Natural killer cell (primary cell): ENCODE results near the gene ZNF562. TPM values are rescaled to one million over a fixed set of nuclear protein-coding genes. Genes with fewer than 3 reads are reported as not detected.

Experiments
- ATAC-seq, 3 donors: fragments of 150-1000 bp in 2 of 3; fragments of 200-7000 bp in 1 of 3; cut with Tn5 transposase; 1 replicate in 1 of 3; 2 replicates in 2 of 3; pipeline ENCODE4 v1.10.0; 2021; ENCODE audit warnings: mild to moderate bottlenecking in 2 of 3, moderate library complexity in 2 of 3
- DNase-seq, 2 donors: peaks; one replicate each; pipeline versions ENCODE4 v3.0.0 to v3.0.0-alpha.2; 2013 to 2021; ENCODE audit warnings: mixed read lengths in 1 of 2
- H3K27ac ChIP-seq: one replicate; pipeline ENCODE4 v1.5.1; 2013; ENCODE audit warnings: mild to moderate bottlenecking, low read length
- H3K27me3 ChIP-seq: one replicate; pipeline ENCODE4 v1.6.1; 2013; ENCODE audit warnings: low read length; ENCODE audit not compliant: control insufficient read depth, insufficient read depth
- H3K36me3 ChIP-seq: one replicate; pipeline ENCODE4 v1.6.1; 2013; ENCODE audit warnings: low read length; ENCODE audit not compliant: control insufficient read depth, insufficient read depth
- H3K4me1 ChIP-seq: one replicate; pipeline ENCODE4 v1.6.1; 2013; ENCODE audit warnings: low read length; ENCODE audit not compliant: control insufficient read depth, insufficient read depth
- H3K4me3 ChIP-seq: one replicate; pipeline ENCODE4 v1.5.1; 2013; ENCODE audit warnings: low read length
- H3K9me3 ChIP-seq: one replicate; pipeline ENCODE4 v1.6.1; 2013; ENCODE audit warnings: low read length; ENCODE audit not compliant: control insufficient read depth, insufficient read depth
- H3K27ac Mint-ChIP-seq, 2 donors: one replicate each; pipeline ENCODE4 v1.8.0; 2022; ENCODE audit warnings: mild to moderate bottlenecking in 2 of 2, mixed read lengths in 2 of 2, moderate library complexity in 1 of 2
- H3K27me3 Mint-ChIP-seq, 2 donors: one replicate each; pipeline ENCODE4 v1.8.0; 2022; ENCODE audit warnings: low read depth in 2 of 2, mixed read lengths in 2 of 2
- H3K36me3 Mint-ChIP-seq: one replicate; pipeline ENCODE4 v1.8.0; 2022; ENCODE audit warnings: mixed read lengths
- H3K4me1 Mint-ChIP-seq, 2 donors: one replicate each; pipeline ENCODE4 v1.8.0; 2022; ENCODE audit warnings: mixed read lengths in 2 of 2
- H3K4me3 Mint-ChIP-seq: one replicate; pipeline ENCODE4 v1.8.0; 2022; ENCODE audit warnings: mild to moderate bottlenecking, moderate library complexity, mixed read lengths
- H3K9me3 Mint-ChIP-seq, 2 donors: one replicate each; pipeline ENCODE4 v1.8.0; 2022; ENCODE audit warnings: mixed read lengths in 2 of 2
- WGBS: methylation state at CpG from one replicate; pipeline ENCODE4 v1.1.7; 2013; ENCODE audit warnings: missing lambda C conversion rate; ENCODE audit not compliant: insufficient coverage; 5-methylcytosine and 5-hydroxymethylcytosine counted together
- intact Hi-C: fragments of 100-400 bp; cut with micrococcal nuclease; formaldehyde crosslinking; loops from one replicate; pipeline ENCODE4 v1.14.2; 2022
- total RNA-seq, 4 donors: library from RNA; stranded (reverse); fragments of 120-200 nt in 1 of 4; gene quantifications; one replicate each; pipeline versions ENCODE4 v1.2.3 to v1.2.4, GENCODE V29; 2013 to 2022
- TF ChIP-seq, protein P1 (sequence below): fragments of 200-600 bp; IDR thresholded peaks from one replicate; pipeline ENCODE4 v1.8.0; 2022; ENCODE audit warnings: antibody characterized with exemption

ZNF562 gene
- total RNA-seq, 3 donors from 2014 or later (not counting 1 experiment from before 2014, with no cell fraction given), result 21.6 to 25.3 (median 23.1) TPM

DNA sequence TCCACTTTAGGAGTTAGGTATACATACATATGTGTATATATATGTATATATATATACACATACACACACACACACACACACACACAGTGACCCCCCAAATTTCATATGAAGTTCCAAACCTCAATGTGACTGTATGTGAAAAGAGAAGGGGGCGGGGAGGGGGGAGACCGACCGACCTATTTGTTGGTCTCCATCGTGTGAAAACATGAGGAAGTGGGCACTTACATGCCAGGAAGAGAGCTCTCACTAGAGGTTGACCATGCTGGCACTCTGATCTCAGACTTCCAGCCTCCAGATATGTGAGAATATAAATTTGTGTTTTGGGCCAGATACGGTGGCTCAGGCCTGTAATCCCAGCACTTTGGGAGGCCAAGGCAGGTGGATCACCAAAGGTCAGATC is 24.6 kb downstream of the ZNF562 start:
- Mint-ChIP-seq H3K27ac (peak overlapping the region in 1 of 2 donors; percentile 70), H3K4me3 (no peak overlapping the region), H3K9me3 (peaks cover 2 to 11% of the 10 kb centered on the region in 2 donors), H3K36me3 (peaks cover 25% of the 10 kb centered on the region), H3K27me3 (no peaks in the 10 kb centered on the region), H3K4me1 (peaks cover 22 to 25% of the 10 kb centered on the region in 2 donors)
- Histone ChIP-seq H3K4me3 (no peak overlapping the region), H3K4me1 (peaks cover 6% of the 10 kb centered on the region), H3K27me3 (no peaks in the 10 kb centered on the region), H3K36me3 (peaks cover 38% of the 10 kb centered on the region), H3K9me3 (peaks cover 20% of the 10 kb centered on the region), H3K27ac (no peak overlapping the region)
- ATAC-seq (peak; percentile 5 to 73 (median 50)), DNase-seq (no peak)
- TF ChIP-seq, protein P1, sequence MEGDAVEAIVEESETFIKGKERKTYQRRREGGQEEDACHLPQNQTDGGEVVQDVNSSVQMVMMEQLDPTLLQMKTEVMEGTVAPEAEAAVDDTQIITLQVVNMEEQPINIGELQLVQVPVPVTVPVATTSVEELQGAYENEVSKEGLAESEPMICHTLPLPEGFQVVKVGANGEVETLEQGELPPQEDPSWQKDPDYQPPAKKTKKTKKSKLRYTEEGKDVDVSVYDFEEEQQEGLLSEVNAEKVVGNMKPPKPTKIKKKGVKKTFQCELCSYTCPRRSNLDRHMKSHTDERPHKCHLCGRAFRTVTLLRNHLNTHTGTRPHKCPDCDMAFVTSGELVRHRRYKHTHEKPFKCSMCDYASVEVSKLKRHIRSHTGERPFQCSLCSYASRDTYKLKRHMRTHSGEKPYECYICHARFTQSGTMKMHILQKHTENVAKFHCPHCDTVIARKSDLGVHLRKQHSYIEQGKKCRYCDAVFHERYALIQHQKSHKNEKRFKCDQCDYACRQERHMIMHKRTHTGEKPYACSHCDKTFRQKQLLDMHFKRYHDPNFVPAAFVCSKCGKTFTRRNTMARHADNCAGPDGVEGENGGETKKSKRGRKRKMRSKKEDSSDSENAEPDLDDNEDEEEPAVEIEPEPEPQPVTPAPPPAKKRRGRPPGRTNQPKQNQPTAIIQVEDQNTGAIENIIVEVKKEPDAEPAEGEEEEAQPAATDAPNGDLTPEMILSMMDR, result no peak
- WGBS, result 40% methylated on average over 5 of the region's 5 CpGs
- intact Hi-C loops, result no loop called here

DNA sequence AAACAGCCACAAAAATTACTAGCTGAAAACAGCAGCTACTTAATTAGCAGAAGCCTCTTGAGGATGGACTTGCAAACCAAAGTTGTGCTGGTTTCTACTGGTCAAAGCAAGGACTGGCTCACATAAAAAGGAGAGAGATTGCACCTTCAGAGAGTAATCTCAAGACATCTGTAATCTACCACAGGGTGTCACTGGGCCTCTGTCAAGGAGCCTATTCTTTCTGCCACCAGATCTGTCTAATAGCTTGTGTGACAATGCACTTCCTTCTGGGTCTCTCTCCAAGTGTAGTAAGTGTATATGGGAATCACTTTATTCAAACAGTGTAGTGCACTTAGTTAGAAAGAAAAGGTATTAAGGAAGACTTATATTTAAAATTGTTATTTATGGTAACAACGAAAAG is 29.4 kb downstream of the ZNF562 start:
- peak in 1 of 3 donors; percentile 40 for ATAC-seq
- Histone ChIP-seq H3K9me3 (no peaks in the 10 kb centered on the region), H3K27ac (no peak overlapping the region), H3K27me3 (no peaks in the 10 kb centered on the region), H3K4me1 (peaks cover 3% of the 10 kb centered on the region), H3K36me3 (peaks cover 2% of the 10 kb centered on the region), H3K4me3 (no peak overlapping the region)
- TF ChIP-seq, protein P1, result no peak
- intact Hi-C loops, result no loop called here
- Mint-ChIP-seq H3K27me3 (no peaks in the 10 kb centered on the region), H3K4me1 (peaks cover 17 to 24% of the 10 kb centered on the region in 2 donors), H3K27ac (peak overlapping the region in 1 of 2 donors; percentile 46), H3K4me3 (no peak overlapping the region), H3K9me3 (no peaks in the 10 kb centered on the region), H3K36me3 (peaks cover 8% of the 10 kb centered on the region)
- DNase-seq, result peak in 1 of 2 donors; percentile 27
- WGBS, result no CpG with 5 or more reads among the region's 1 CpG

DNA sequence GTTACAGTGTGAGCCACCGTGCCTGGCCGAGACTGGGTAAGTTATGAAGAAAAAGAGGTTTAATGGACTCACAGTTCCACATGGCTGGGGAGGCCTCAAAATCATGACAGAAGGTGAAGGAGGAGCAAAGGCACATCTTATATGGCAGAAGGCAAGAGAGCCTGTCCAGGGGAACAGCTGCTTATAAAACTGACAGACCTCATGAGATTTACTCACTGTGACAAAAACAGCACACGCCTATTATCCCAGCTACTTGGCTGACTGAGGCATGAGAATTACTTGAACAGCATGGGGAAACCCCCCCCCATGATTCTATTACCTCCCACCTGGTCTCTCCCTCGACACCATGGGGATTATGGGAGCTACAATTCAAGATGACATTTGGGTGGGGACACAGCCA is 30.4 kb downstream of the ZNF562 start:
- H3K9me3 ChIP-seq, result no peaks in the 10 kb centered on the region
- intact Hi-C loops, result no loop called here
- H3K27me3 ChIP-seq, result no peaks in the 10 kb centered on the region
- Mint-ChIP-seq H3K27ac (no peak overlapping the region), H3K36me3 (peaks cover 8% of the 10 kb centered on the region), H3K9me3 (no peaks in the 10 kb centered on the region), H3K4me3 (no peak overlapping the region), H3K27me3 (no peaks in the 10 kb centered on the region), H3K4me1 (peaks cover 7 to 14% of the 10 kb centered on the region in 2 donors)
- no peak for DNase-seq
- H3K4me1 ChIP-seq, result no peaks in the 10 kb centered on the region
- TF ChIP-seq, protein P1, result no peak
- H3K27ac ChIP-seq, result no peak overlapping the region
- no peak overlapping the region for H3K4me3 ChIP-seq
- peaks cover 2% of the 10 kb centered on the region for H3K36me3 ChIP-seq
- no peak for ATAC-seq
- WGBS, result 80% methylated on average over 4 of the region's 4 CpGs

DNA sequence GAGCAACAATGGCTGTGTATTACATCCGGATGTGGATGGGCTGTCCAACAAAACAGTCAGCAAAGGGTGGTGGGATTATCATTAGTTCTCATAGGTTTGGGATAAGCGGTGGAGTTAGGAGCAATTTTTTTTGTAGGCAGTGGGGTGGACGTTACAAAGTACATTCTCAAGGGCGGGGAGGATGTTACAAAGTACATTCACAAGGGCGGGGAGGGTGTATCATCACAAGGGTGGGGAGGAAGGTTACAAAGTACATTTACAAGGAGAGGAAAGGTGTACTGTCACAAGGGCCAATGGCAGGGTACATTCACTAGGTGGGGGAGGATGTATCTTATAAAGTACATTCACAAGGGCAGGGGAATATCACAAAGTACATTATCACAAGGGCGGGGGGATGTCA is 33.1 kb downstream of the ZNF562 start:
- Histone ChIP-seq H3K9me3 (no peaks in the 10 kb centered on the region), H3K27me3 (no peaks in the 10 kb centered on the region), H3K4me1 (no peaks in the 10 kb centered on the region), H3K27ac (no peak overlapping the region), H3K36me3 (peaks cover 2% of the 10 kb centered on the region), H3K4me3 (no peak overlapping the region)
- intact Hi-C loops, result no loop called here
- DNase-seq, result no peak
- peaks cover 8% of the 10 kb centered on the region for H3K36me3 Mint-ChIP-seq
- H3K4me3 Mint-ChIP-seq, result no peak overlapping the region
- H3K4me1 Mint-ChIP-seq, result peaks cover 6 to 14% of the 10 kb centered on the region in 2 donors
- TF ChIP-seq, protein P1, result no peak
- WGBS, result 97% methylated on average over 5 of the region's 6 CpGs
- ATAC-seq, result no peak
- H3K27me3 Mint-ChIP-seq, result no peaks in the 10 kb centered on the region
- H3K9me3 Mint-ChIP-seq, result no peaks in the 10 kb centered on the region
- H3K27ac Mint-ChIP-seq, result peak overlapping the region in 1 of 2 donors; percentile 52
